Uterus (tissue), 4 donors: ENCODE data around the gene KRTAP29-1. TPM values are rescaled to one million over a fixed set of nuclear protein-coding genes. Genes with fewer than 3 reads are reported as not detected.
"Not testable (repeated sequence)": the region's sequence is repeated elsewhere in the genome, so short reads cannot be mapped to it uniquely, and the experiment has no call there.

Experiments
- DNase-seq, 2 donors: peaks; one replicate each; pipeline ENCODE4 v3.0.0-alpha.2; 2019 to 2020
- H3K27ac ChIP-seq, 2 donors: fragments of 200-600 bp; sonication (generic); 1 replicate in 1 of 2; 2 replicates in 1 of 2; pipeline ENCODE4 v1.5.1; 2016 to 2018
- H3K27me3 ChIP-seq, 2 donors: fragments of 200-600 bp; sonication (generic); one replicate each; pipeline ENCODE4 v1.5.1; 2018 to 2019; ENCODE audit warnings: control low read depth in 1 of 2
- H3K36me3 ChIP-seq, 2 donors: fragments of 200-600 bp; sonication (generic); one replicate each; pipeline ENCODE4 v1.5.1; 2019; ENCODE audit warnings: control low read depth in 1 of 2
- H3K4me1 ChIP-seq, 2 donors: fragments of 200-600 bp; sonication (generic); one replicate each; pipeline ENCODE4 v1.5.1; 2018 to 2019; ENCODE audit warnings: control low read depth in 1 of 2
- H3K4me3 ChIP-seq, 2 donors: fragments of 200-600 bp; sonication (generic); 1 replicate in 1 of 2; 2 replicates in 1 of 2; pipeline ENCODE4 v1.5.1; 2018 to 2019; ENCODE audit warnings: mild to moderate bottlenecking in 1 of 2
- H3K9me3 ChIP-seq, 2 donors: fragments of 200-600 bp; sonication (generic); one replicate each; pipeline ENCODE4 v1.5.1; 2019; ENCODE audit warnings: control low read depth in 1 of 2
- CTCF ChIP-seq, 4 experiments: fragments of 200-600 bp in 2 of 4; fragments of 450-650 bp in 2 of 4; sonication (generic) in 2 of 4; IDR thresholded peaks; one replicate each; pipeline ENCODE4 v1.5.1; 2016 to 2019; ENCODE audit warnings: antibody characterized with exemption in 4 of 4, mild to moderate bottlenecking in 2 of 4, moderate library complexity in 1 of 4
- POLR2A ChIP-seq, 2 donors: fragments of 450-650 bp; IDR thresholded peaks; one replicate each; pipeline ENCODE4 v1.6.1; 2016; ENCODE audit warnings: antibody characterized with exemption in 2 of 2, mild to moderate bottlenecking in 1 of 2, moderate library complexity in 1 of 2
- intact Hi-C: fragments of 100-400 bp; cut with DNase I; formaldehyde crosslinking; loops from one replicate; pipeline ENCODE4 v1.15.1; 2023; ENCODE audit warnings: low total_unique reads
- total RNA-seq, 4 donors: library from RNA; depleted of rRNA in 3 of 4; stranded (reverse); fragments of >200 nt in 3 of 4; gene quantifications; one replicate each; pipeline versions ENCODE4 v1.1.0 to v1.2.4, GENCODE V29; 2014 to 2023
- donor health status: DM: yes; HTN: yes; CAD: no.

KRTAP29-1 gene
- total RNA-seq, 4 donors from 2014 or later: not detected

GRCh38 chr17:41271858-41272257 is 30.8 kb downstream of the KRTAP29-1 start:
- H3K36me3 ChIP-seq: no peaks in the 10 kb centered on the region
- no peak for DNase-seq
- no peak overlapping the region for H3K27ac ChIP-seq
- H3K4me3 ChIP-seq: no peak overlapping the region
- no peaks in the 10 kb centered on the region for H3K9me3 ChIP-seq
- no peaks in the 10 kb centered on the region for H3K27me3 ChIP-seq
- TF ChIP-seq POLR2A (IDR thresholded peaks at IDR 0.05) (no peak), CTCF (IDR thresholded peaks at IDR 0.05) (no peak)
- intact Hi-C loops: no loop called here
- H3K4me1 ChIP-seq: no peaks in the 10 kb centered on the region

GRCh38 chr17:41271323-41271722 is 31.3 kb downstream of the KRTAP29-1 start:
- intact Hi-C loops, DNase-seq, H3K27me3 ChIP-seq, H3K9me3 ChIP-seq, H3K36me3 ChIP-seq, H3K4me3 ChIP-seq, H3K4me1 ChIP-seq, H3K27ac ChIP-seq: not testable (repeated sequence)

GRCh38 chr17:41267711-41268110 is 34.9 kb downstream of the KRTAP29-1 start:
- Histone ChIP-seq H3K4me1 (no peaks in the 10 kb centered on the region), H3K9me3 (no peaks in the 10 kb centered on the region), H3K27me3 (no peaks in the 10 kb centered on the region), H3K27ac (no peak overlapping the region), H3K36me3 (no peaks in the 10 kb centered on the region), H3K4me3 (no peak overlapping the region)
- no peak for DNase-seq
- TF ChIP-seq CTCF (IDR thresholded peaks at IDR 0.05): no peak
- TF ChIP-seq POLR2A (IDR thresholded peaks at IDR 0.05): no peak
- intact Hi-C loops: no loop called here

- no peaks in the 10 kb centered on the region for H3K4me1 ChIP-seq
- H3K27ac ChIP-seq: no peak within 1 kb of the TSS
- intact Hi-C loops: no loop called here
- no peak for DNase-seq
- no peaks in the 10 kb centered on the region for H3K27me3 ChIP-seq
- TF ChIP-seq CTCF (IDR thresholded peaks at IDR 0.05): no peak
- TF ChIP-seq POLR2A (IDR thresholded peaks at IDR 0.05): no peak
- no peaks in the 10 kb centered on the region for H3K9me3 ChIP-seq
- no peak within 1 kb of the TSS for H3K4me3 ChIP-seq
- no peaks in the 10 kb centered on the region for H3K36me3 ChIP-seq
Measured at GRCh38 chr17:41265078-41265477, 37.6 kb downstream of the KRTAP29-1 start, which contains the start of gene KRTAP9-6. Gene KRTAP9-6, plus strand, starts transcription at chr17:41265378. Its CDS starts 0 bp downstream, at chr17:41265378.

GRCh38 chr17:41264599-41264998 is 38.1 kb downstream of the KRTAP29-1 start:
- H3K4me1 ChIP-seq: no peaks in the 10 kb centered on the region
- no peak for DNase-seq
- H3K9me3 ChIP-seq: no peaks in the 10 kb centered on the region
- H3K27me3 ChIP-seq: no peaks in the 10 kb centered on the region
- TF ChIP-seq CTCF (IDR thresholded peaks at IDR 0.05) (no peak), POLR2A (IDR thresholded peaks at IDR 0.05) (no peak)
- no peak overlapping the region for H3K27ac ChIP-seq
- intact Hi-C loops: no loop called here
- no peak overlapping the region for H3K4me3 ChIP-seq
- no peaks in the 10 kb centered on the region for H3K36me3 ChIP-seq

- Histone ChIP-seq H3K36me3 (no peaks in the 10 kb centered on the region), H3K4me1 (no peaks in the 10 kb centered on the region), H3K27ac (no peak overlapping the region), H3K27me3 (no peaks in the 10 kb centered on the region), H3K4me3 (no peak overlapping the region), H3K9me3 (no peaks in the 10 kb centered on the region)
- TF ChIP-seq POLR2A (IDR thresholded peaks at IDR 0.05): no peak
- no peak for TF ChIP-seq CTCF (IDR thresholded peaks at IDR 0.05)
- intact Hi-C loops: no loop called here
- DNase-seq: no peak
Measured at GRCh38 chr17:41263212-41263611, 39.4 kb downstream of the KRTAP29-1 start.
